ENCODE measurements around the gene SUMF1. TPM values are rescaled to one million over a fixed set of nuclear protein-coding genes. Genes with fewer than 3 reads are reported as not detected.

The SUMF1 gene
- total RNA-seq, 1 donor from 2014 or later, result 17.5 TPM

DNA sequence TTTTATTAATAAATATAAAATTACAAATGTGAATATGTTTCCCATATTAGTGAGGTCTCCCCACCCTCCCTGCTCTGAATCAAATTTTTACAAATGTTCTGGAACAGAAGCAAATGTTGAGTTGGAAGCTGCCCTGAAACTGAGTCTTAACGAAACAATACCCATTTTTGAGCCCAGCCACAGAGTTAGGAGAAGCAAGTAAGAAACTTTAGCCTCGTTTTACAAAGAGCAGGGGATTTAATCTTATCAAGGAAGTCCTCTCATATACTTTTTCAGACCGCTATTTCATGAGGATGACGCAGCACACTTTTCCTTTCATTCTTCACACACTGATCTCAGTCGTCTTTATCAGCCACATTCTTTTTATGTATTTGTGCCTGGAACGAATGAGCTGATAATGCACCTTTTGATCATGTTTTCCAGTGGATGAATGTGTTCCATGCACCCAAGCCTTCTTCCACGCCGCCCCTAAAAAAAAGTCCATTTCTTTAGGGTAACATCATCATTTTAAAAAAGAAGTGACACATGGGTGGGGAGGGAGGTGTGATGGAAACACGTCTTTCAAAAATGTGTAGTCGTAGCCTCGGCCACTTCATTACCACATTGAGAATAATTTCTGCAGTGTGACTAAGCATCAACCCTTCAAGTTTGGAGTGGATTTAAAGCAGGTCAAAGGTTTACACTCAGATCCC, 115.8 kb downstream of the SUMF1 start:
- Mint-ChIP-seq H3K27ac (ENCODE audit: unreplicated experiment) (no peak overlapping the region), H3K4me1 (ENCODE audit: unreplicated experiment) (peaks cover 3% of the 10 kb centered on the region), H3K9me3 (ENCODE audit: unreplicated experiment) (no peaks in the 10 kb centered on the region), H3K27me3 (ENCODE audit: unreplicated experiment) (peaks cover 1% of the 10 kb centered on the region), H3K36me3 (ENCODE audit: low read depth, unreplicated experiment) (no peaks in the 10 kb centered on the region), H3K4me3 (ENCODE audit: unreplicated experiment) (no peak overlapping the region)
- DNase-seq (ENCODE audit: low spot score), result no peak
- TF ChIP-seq, protein P1, sequence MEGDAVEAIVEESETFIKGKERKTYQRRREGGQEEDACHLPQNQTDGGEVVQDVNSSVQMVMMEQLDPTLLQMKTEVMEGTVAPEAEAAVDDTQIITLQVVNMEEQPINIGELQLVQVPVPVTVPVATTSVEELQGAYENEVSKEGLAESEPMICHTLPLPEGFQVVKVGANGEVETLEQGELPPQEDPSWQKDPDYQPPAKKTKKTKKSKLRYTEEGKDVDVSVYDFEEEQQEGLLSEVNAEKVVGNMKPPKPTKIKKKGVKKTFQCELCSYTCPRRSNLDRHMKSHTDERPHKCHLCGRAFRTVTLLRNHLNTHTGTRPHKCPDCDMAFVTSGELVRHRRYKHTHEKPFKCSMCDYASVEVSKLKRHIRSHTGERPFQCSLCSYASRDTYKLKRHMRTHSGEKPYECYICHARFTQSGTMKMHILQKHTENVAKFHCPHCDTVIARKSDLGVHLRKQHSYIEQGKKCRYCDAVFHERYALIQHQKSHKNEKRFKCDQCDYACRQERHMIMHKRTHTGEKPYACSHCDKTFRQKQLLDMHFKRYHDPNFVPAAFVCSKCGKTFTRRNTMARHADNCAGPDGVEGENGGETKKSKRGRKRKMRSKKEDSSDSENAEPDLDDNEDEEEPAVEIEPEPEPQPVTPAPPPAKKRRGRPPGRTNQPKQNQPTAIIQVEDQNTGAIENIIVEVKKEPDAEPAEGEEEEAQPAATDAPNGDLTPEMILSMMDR (IDR thresholded peaks at IDR 0.05; ENCODE audit: unreplicated experiment), result peak; percentile 43

DNA sequence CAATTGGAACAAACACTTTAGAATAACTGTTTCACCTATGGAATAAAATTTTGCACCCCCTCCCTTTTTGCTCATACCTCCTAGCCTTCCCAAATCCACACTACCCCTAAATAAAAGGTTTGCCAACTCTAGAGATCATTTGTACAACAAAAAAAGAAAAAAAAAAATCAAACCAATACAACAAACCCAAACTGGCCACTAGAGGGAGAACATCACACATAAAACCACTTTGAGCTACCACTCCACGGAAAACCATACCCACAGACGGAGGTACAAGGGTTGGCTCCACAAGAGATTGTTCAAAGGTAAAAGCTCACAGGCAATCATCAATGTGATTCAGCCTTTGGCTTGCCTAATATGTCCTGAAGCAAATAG, 116.3 kb downstream of the SUMF1 start:
- Mint-ChIP-seq H3K27me3 (ENCODE audit: unreplicated experiment) (peaks cover 1% of the 10 kb centered on the region), H3K36me3 (ENCODE audit: low read depth, unreplicated experiment) (no peaks in the 10 kb centered on the region), H3K4me1 (ENCODE audit: unreplicated experiment) (peaks cover 3% of the 10 kb centered on the region), H3K27ac (ENCODE audit: unreplicated experiment) (no peak overlapping the region), H3K9me3 (ENCODE audit: unreplicated experiment) (no peaks in the 10 kb centered on the region), H3K4me3 (ENCODE audit: unreplicated experiment) (no peak overlapping the region)
- TF ChIP-seq, protein P1 (IDR thresholded peaks at IDR 0.05; ENCODE audit: unreplicated experiment), result peak; percentile 95
- peak; percentile 19 for DNase-seq (ENCODE audit: low spot score)

DNA sequence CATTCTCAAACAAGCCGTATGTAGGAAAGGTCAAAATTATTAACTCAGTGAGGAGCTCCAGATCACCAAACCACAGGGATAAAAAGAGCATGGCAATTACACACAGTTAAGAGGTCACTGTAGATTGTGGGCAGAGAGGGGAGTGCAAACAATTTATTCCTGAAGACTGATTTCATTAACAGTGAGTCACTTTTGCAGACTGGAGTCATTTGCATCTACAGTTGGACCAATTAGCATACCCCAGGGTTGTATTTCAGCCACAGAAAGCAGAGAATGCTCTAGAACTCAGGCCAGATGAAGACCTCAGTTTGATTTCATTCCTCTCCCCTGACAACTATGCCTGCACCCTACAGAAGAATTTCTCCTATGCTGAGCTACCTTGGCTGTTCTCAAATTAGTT, 123.8 kb downstream of the SUMF1 start:
- Mint-ChIP-seq H3K4me1 (ENCODE audit: unreplicated experiment) (peaks cover 3% of the 10 kb centered on the region), H3K27me3 (ENCODE audit: unreplicated experiment) (no peaks in the 10 kb centered on the region), H3K36me3 (ENCODE audit: low read depth, unreplicated experiment) (no peaks in the 10 kb centered on the region), H3K9me3 (ENCODE audit: unreplicated experiment) (no peaks in the 10 kb centered on the region), H3K27ac (ENCODE audit: unreplicated experiment) (no peak overlapping the region), H3K4me3 (ENCODE audit: unreplicated experiment) (no peak overlapping the region)
- no peak for DNase-seq (ENCODE audit: low spot score)
- TF ChIP-seq, protein P1 (IDR thresholded peaks at IDR 0.05; ENCODE audit: unreplicated experiment), result no peak

DNA sequence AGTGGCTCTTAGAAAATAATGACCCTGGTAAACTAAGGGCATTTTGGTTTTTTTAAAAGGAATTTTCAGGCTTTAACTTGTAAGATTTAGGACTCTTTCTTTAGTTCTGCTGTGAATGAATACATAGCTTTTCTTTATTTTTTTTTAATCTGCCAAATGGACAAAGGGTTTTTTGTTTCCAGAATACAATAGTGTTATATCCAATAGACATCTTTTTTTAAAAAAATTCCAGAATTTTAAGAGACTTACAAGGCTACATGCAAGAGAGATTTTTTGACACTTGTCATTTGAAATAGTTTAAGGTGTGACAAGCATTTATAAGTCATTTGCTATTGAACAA, 125.8 kb downstream of the SUMF1 start:
- H3K9me3 Mint-ChIP-seq (ENCODE audit: unreplicated experiment), result no peaks in the 10 kb centered on the region
- H3K27me3 Mint-ChIP-seq (ENCODE audit: unreplicated experiment), result peaks cover 2% of the 10 kb centered on the region
- H3K27ac Mint-ChIP-seq (ENCODE audit: unreplicated experiment), result no peak overlapping the region
- TF ChIP-seq, protein P1 (IDR thresholded peaks at IDR 0.05; ENCODE audit: unreplicated experiment), result no peak
- H3K36me3 Mint-ChIP-seq (ENCODE audit: low read depth, unreplicated experiment), result no peaks in the 10 kb centered on the region
- H3K4me3 Mint-ChIP-seq (ENCODE audit: unreplicated experiment), result no peak overlapping the region
- peaks cover 10% of the 10 kb centered on the region for H3K4me1 Mint-ChIP-seq (ENCODE audit: unreplicated experiment)
- DNase-seq (ENCODE audit: low spot score), result no peak

DNA sequence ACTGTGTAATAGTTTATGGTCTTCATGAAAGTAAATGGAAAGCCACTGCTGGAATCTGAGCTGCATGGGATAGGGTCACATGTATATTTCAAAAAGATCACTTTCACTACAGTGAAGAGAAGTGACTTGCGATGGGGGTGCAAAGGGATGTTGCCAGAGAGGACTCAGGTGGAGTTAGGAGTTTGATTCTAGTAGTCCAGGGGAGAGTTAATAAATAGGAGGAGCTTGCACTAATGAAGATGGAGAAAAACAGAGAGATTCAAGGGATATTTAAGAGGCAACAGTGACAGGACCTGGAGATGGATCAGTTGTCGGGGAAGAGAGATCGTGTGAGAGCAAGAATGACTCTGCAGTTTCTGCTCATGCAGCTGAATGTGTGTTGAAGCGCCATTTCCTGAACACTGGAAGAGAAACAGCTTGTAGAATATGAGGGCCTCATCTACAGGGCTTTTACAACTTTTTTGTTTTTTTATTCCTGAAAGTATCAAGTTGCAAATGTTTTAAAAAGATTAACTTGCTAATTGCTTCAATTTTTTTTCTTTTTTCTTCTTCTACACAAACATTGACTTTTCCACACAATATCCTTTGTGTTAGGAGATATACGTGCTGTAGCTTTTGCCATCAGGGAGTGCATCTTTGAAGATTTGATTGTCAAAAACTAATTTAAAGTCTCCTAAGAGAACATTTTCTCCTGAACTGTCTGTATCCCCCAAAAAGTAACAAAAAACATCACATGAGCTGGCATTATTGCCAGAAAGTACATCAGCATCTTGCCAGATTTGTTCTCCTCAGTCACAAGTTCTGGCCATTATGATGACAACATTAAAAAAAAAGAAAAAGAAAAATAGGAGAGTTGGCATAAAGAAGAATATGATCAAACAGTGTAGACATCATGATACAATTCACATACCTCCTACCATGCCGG, 126.4 kb downstream of the SUMF1 start:
- Mint-ChIP-seq H3K27me3 (ENCODE audit: unreplicated experiment) (peaks cover 2% of the 10 kb centered on the region), H3K27ac (ENCODE audit: unreplicated experiment) (no peak overlapping the region), H3K36me3 (ENCODE audit: low read depth, unreplicated experiment) (no peaks in the 10 kb centered on the region), H3K9me3 (ENCODE audit: unreplicated experiment) (no peaks in the 10 kb centered on the region), H3K4me3 (ENCODE audit: unreplicated experiment) (no peak overlapping the region), H3K4me1 (ENCODE audit: unreplicated experiment) (peaks cover 10% of the 10 kb centered on the region)
- no peak for DNase-seq (ENCODE audit: low spot score)
- TF ChIP-seq, protein P1 (IDR thresholded peaks at IDR 0.05; ENCODE audit: unreplicated experiment), result no peak

Data from endothelial cell (in vitro differentiated cells).